ENCODE data around the gene MIA.
A peak's percentile ranks its signal among the peaks of the same experiment; 100 is the strongest.
"Not testable (repeated sequence)": the region's sequence is repeated elsewhere in the genome, so short reads cannot be mapped to it uniquely, and the experiment has no call there.

Gene MIA

DNA sequence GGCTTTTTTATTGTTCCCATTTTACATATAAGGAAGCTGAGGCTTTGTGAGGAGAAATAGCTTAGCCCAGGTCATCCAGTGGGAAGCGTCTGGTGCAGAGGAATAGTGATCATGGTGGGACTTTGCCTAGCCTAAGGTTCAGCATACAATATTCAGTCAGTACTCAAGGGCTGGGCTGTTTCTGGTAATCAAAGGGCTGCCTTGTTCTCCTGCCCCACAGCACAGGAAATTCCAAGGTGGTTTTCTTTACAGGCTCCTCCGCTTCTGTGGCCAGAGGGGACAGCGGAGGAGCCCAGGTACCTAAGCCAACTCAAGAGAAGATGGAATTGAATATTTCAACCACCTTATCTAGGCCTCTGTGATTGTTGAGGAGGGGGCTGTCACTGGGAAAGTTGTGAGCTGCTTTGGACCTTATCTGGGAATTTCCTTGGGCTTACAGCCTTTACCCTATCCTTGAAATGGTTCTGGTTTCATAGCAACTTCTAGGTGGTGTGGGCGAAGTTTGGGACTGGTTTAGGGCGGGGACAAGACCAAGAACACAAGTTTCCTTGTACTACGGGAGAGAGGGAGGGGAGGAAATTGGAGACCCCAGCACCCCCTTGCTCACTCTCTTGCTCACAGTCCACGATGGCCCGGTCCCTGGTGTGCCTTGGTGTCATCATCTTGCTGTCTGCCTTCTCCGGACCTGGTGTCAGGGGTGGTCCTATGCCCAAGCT is at the start of gene MIA:
Gene MIA, plus strand, starts transcription at position 606 of the 716 bp plus-strand sequence. Its CDS starts 22 bp downstream, at position 628.
- H3K4me1 ChIP-seq = peaks cover 0 to 22% (median 14%) of the 10 kb centered on the region in 4 donors
- TF ChIP-seq CTCF (IDR thresholded peaks at IDR 0.05) = no peak
- DNase-seq = no peak
- no peaks in the 10 kb centered on the region for H3K27me3 ChIP-seq
- H3K4me3 ChIP-seq = no peak within 1 kb of the TSS
- intact Hi-C loops (cut with DNase I; ENCODE audit: low total_unique reads) = no loop called here
- peak within 1 kb of the TSS in 1 of 2 donors; percentile 88 for H3K27ac ChIP-seq
- no peaks in the 10 kb centered on the region for H3K9me3 ChIP-seq
- H3K36me3 ChIP-seq = no peaks in the 10 kb centered on the region

- no peaks in the 10 kb centered on the region for H3K27me3 ChIP-seq
- peaks cover 62 to 87% (median 77%) of the 10 kb centered on the region in 3 donors for H3K36me3 ChIP-seq
- H3K27ac ChIP-seq = no peak overlapping the region
- intact Hi-C loops (cut with DNase I; ENCODE audit: low total_unique reads) = no loop called here
- no peak for TF ChIP-seq CTCF (IDR thresholded peaks at IDR 0.05)
- DNase-seq = no peak
- no peak overlapping the region for H3K4me3 ChIP-seq
- peaks cover 0 to 34% (median 21%) of the 10 kb centered on the region in 4 donors for H3K4me1 ChIP-seq
- no peaks in the 10 kb centered on the region for H3K9me3 ChIP-seq
Measured at GRCh38 chr19:40726279-40726678, 49.0 kb upstream of the MIA start.

DNA sequence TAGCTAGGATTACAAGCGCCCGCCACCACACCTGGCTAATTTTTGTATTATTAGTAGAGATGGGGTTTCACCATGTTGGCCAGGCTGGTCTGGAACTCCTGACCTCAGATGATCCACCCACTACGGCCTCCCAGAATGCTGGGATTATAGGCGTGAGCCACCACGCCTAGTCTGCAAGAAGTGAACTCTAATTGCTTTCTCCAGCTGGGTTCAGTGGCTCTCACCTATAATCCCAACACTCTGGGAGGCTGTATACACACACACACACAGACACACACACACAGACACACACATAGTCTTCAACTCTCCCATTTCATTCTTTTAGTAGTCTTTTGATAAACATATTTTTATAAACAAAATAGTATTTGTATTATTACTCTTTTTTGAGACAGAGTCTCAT is 45.3 kb upstream of the MIA start:
- DNase-seq; H3K27ac ChIP-seq; H3K9me3 ChIP-seq; H3K4me1 ChIP-seq; H3K4me3 ChIP-seq; intact Hi-C loops (cut with DNase I; ENCODE audit: low total_unique reads); H3K27me3 ChIP-seq: not testable (repeated sequence)
- H3K36me3 ChIP-seq = peaks cover 83 to 100% (median 96%) of the 10 kb centered on the region in 3 donors

DNA sequence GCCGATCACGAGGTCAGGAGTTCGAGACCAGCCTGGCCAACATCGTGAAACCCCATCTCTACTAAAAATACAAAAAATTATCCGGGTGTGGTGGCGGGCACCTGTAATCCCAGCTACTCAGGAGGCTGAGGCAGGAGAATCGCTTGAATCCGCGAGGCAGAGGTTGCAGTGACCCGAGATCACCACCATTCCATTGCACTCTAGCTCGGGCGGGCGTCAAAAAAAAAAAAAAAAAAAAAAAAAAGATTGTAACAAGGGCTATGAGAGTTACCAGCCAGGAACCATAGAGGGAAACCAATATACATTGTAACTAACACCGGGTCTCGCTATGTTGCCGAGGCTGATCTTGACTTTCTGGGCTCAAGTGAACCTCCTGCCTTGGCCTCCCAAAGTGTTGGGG is 43.0 kb upstream of the MIA start:
- H3K36me3 ChIP-seq = peaks cover 84 to 100% (median 96%) of the 10 kb centered on the region in 3 donors
- H3K9me3 ChIP-seq; H3K4me1 ChIP-seq; H3K4me3 ChIP-seq; intact Hi-C loops (cut with DNase I; ENCODE audit: low total_unique reads); H3K27me3 ChIP-seq; DNase-seq; H3K27ac ChIP-seq: not testable (repeated sequence)

DNA sequence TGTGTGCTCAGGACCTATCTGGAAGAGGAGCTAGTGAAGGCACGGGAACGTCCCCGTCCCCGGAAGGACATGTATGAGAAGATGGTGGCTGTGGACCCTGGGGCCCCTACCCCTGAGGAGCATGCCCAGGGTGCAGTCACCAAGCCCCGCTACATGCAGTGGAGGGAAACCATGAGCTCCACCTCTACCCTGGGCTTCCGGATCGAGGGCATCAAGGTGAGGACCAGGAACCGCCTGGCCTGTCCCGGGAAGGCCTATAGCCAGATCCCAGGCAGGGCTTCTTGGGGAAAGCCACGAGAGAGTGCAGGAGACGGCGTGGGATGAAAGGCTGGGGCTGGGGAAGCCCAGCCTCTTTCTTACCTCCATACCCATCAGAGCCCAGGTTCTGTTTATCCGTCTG is 42.2 kb upstream of the MIA start:
- TF ChIP-seq CTCF (IDR thresholded peaks at IDR 0.05) = no peak
- Histone ChIP-seq H3K9me3 (no peaks in the 10 kb centered on the region), H3K4me3 (no peak overlapping the region), H3K36me3 (peaks cover 83 to 100% (median 96%) of the 10 kb centered on the region in 3 donors), H3K4me1 (no peaks in the 10 kb centered on the region), H3K27ac (no peak overlapping the region), H3K27me3 (no peaks in the 10 kb centered on the region)
- DNase-seq = no peak
- intact Hi-C loops (cut with DNase I; ENCODE audit: low total_unique reads) = no loop called here

DNA sequence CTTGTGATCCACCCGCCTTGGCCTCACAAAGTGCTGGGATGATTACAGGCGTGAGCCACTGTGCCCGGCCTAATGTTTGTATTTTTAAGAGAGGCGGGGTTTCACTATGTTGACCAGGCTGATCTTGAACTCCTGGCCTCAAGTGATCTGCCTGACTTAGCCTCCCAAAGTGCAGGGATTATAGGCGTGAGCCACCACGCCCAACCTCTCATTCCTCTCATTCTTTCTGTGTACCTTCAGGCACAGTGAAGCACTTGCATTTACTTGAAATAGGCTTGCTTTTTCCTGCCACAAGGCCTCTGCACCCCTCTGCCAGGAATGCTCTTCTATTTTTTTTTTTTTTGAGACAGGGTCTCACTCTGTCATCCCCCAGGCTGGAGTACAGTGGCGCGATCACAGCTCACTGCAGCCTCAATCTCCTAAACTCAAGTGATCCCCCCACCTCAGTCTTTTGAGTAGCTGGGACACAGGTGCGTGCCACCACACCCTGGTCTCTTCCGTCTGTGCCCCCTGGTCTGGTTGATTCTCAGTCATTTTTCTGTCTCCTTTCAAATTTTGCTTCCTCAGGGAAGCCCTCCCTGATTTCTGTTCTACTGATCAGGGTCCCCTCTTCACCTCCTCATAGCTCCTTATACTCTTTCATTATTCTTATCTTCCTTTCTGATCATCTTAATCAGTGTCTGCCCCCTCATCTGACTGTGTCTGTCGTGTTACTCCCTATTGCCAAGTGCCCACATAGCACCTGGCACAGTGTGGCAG is 40.1 kb upstream of the MIA start:
- no peaks in the 10 kb centered on the region for H3K27me3 ChIP-seq
- H3K4me1 ChIP-seq = peaks cover 0 to 3% (median 1%) of the 10 kb centered on the region in 4 donors
- no peak overlapping the region for H3K4me3 ChIP-seq
- H3K36me3 ChIP-seq = peaks cover 81 to 100% (median 96%) of the 10 kb centered on the region in 3 donors
- no peaks in the 10 kb centered on the region for H3K9me3 ChIP-seq
- no peak for DNase-seq
- TF ChIP-seq CTCF (IDR thresholded peaks at IDR 0.05) = no peak
- intact Hi-C loops (cut with DNase I; ENCODE audit: low total_unique reads) = no loop called here
- no peak overlapping the region for H3K27ac ChIP-seq
